ENCODE results near the gene SYT12.

Gene SYT12

GRCh38 chr11:66975405-66976027, 47.4 kb upstream of the SYT12 start:
- no peaks in the 10 kb centered on the region for H3K27me3 ChIP-seq (ENCODE audit: insufficient read depth, low read length, poor library complexity)
- DNase-seq (no peak), ATAC-seq (ENCODE audit: insufficient read depth, low read depth) (no peak)
- H3K4me3 ChIP-seq (ENCODE audit: low read depth in 1 of 2, low read length in 2 of 2), result no peak overlapping the region
- no peaks in the 10 kb centered on the region for H3K9me3 ChIP-seq (ENCODE audit: insufficient read depth, low read length, severe bottlenecking)
- H3K36me3 ChIP-seq (ENCODE audit: insufficient read depth, low read length), result no peaks in the 10 kb centered on the region
- H4K20me1 ChIP-seq (ENCODE audit: insufficient read depth, low read length), result peaks cover 7% of the 10 kb centered on the region; the same call in 1 of the 2 replicates
- H3K9ac ChIP-seq (ENCODE audit: low read depth, low read length), result no peak overlapping the region
- no peak overlapping the region for H3K4me2 ChIP-seq (ENCODE audit: insufficient read depth, low read length)
- H2AFZ ChIP-seq (ENCODE audit: low read depth, low read length), result no peak overlapping the region
- H3K79me2 ChIP-seq (ENCODE audit: insufficient read depth, low read length), result no peaks in the 10 kb centered on the region
- H3K4me1 ChIP-seq (ENCODE audit: insufficient read depth, low read length), result no peaks in the 10 kb centered on the region
- TF ChIP-seq CTCF (IDR thresholded peaks at IDR 0.05; ENCODE audit: borderline replicate concordance, extremely low read depth, low read length, poor library complexity, severe bottlenecking) (no peak), EZH2 (IDR thresholded peaks at IDR 0.05; ENCODE audit: borderline replicate concordance, low read depth, low read length, severe bottlenecking) (no peak)
- H3K27ac ChIP-seq (ENCODE audit: low read length), result no peak overlapping the region

DNA sequence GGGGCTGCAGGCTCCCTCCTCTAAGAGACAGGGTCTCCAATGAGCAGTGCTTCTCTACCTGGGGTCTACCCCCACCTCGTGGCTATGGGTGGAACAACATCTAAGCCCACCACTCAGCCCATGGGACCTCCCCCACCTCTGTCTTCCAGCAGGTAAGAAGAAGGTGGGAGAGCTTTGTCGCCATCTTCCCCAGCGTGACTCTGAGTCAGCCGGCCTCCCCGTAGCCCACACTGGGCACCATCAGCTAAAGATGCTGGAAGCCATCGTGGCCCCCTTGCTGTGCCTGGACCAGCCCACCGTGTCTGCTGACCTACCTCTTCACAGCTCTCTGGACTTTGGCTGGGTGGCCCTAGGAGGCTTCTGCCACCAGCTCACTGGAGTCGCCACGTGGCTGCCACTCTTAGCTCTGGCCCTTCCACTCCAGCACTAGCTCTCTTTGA, 46.9 kb upstream of the SYT12 start:
- peak; percentile 60 for DNase-seq
- H3K9me3 ChIP-seq (ENCODE audit: insufficient read depth, low read length, severe bottlenecking), result no peaks in the 10 kb centered on the region
- no peaks in the 10 kb centered on the region for H3K4me1 ChIP-seq (ENCODE audit: insufficient read depth, low read length)
- H3K4me3 ChIP-seq (ENCODE audit: low read depth in 1 of 2, low read length in 2 of 2), result no peak overlapping the region
- no peak overlapping the region for H3K4me2 ChIP-seq (ENCODE audit: insufficient read depth, low read length)
- no peak for TF ChIP-seq EZH2 (IDR thresholded peaks at IDR 0.05; ENCODE audit: borderline replicate concordance, low read depth, low read length, severe bottlenecking)
- TF ChIP-seq CTCF (IDR thresholded peaks at IDR 0.05; ENCODE audit: borderline replicate concordance, extremely low read depth, low read length, poor library complexity, severe bottlenecking), result peak; percentile 89
- H3K79me2 ChIP-seq (ENCODE audit: insufficient read depth, low read length), result no peaks in the 10 kb centered on the region
- no peaks in the 10 kb centered on the region for H3K36me3 ChIP-seq (ENCODE audit: insufficient read depth, low read length)
- H3K9ac ChIP-seq (ENCODE audit: low read depth, low read length), result no peak overlapping the region
- H4K20me1 ChIP-seq (ENCODE audit: insufficient read depth, low read length), result peaks cover 7% of the 10 kb centered on the region; the same call in 1 of the 2 replicates
- H2AFZ ChIP-seq (ENCODE audit: low read depth, low read length), result no peak overlapping the region
- no peak overlapping the region for H3K27ac ChIP-seq (ENCODE audit: low read length)
- H3K27me3 ChIP-seq (ENCODE audit: insufficient read depth, low read length, poor library complexity), result no peaks in the 10 kb centered on the region
- peak; percentile 82 for ATAC-seq (ENCODE audit: insufficient read depth, low read depth)

DNA sequence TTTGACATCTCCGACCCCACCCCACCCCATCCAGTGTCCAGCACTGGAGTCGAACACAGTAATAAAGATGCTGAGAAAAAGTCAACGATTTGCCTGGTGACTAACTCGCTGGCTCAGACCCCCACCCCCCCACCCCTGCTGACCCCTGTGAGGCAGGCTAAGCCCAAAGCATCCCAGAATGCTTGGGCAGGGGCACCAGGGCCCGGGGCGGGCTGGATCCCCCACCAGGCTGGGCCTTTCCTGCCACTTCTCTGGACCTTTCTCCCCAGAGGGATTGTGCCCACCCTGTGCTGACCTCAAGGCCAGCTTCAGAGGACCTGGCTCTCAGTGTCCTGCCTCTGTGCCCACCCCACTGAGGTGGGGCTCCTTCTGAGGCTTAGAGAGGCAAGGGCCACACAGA, 46.0 kb upstream of the SYT12 start:
- Histone ChIP-seq H3K36me3 (ENCODE audit: insufficient read depth, low read length) (no peaks in the 10 kb centered on the region), H4K20me1 (ENCODE audit: insufficient read depth, low read length) (peaks cover 7% of the 10 kb centered on the region; the same call in 1 of the 2 replicates), H3K9me3 (ENCODE audit: insufficient read depth, low read length, severe bottlenecking) (no peaks in the 10 kb centered on the region), H3K9ac (ENCODE audit: low read depth, low read length) (no peak overlapping the region), H3K27me3 (ENCODE audit: insufficient read depth, low read length, poor library complexity) (no peaks in the 10 kb centered on the region), H3K27ac (ENCODE audit: low read length) (no peak overlapping the region), H3K79me2 (ENCODE audit: insufficient read depth, low read length) (no peaks in the 10 kb centered on the region), H3K4me1 (ENCODE audit: insufficient read depth, low read length) (peaks cover 8% of the 10 kb centered on the region), H3K4me2 (ENCODE audit: insufficient read depth, low read length) (no peak overlapping the region), H2AFZ (ENCODE audit: low read depth, low read length) (no peak overlapping the region), H3K4me3 (ENCODE audit: low read depth in 1 of 2, low read length in 2 of 2) (no peak overlapping the region)
- ATAC-seq (ENCODE audit: insufficient read depth, low read depth) (no peak), DNase-seq (no peak)
- TF ChIP-seq CTCF (IDR thresholded peaks at IDR 0.05; ENCODE audit: borderline replicate concordance, extremely low read depth, low read length, poor library complexity, severe bottlenecking) (no peak), EZH2 (IDR thresholded peaks at IDR 0.05; ENCODE audit: borderline replicate concordance, low read depth, low read length, severe bottlenecking) (no peak)
